OCI-LY7 (cell line): Measurements from ENCODE around the gene METRN. TPM values are rescaled to one million over a fixed set of nuclear protein-coding genes. Genes with fewer than 3 reads are reported as not detected.

ENCODE experiments used
- BruUV-seq: library from RNA; stranded (reverse); fragments of 400-500 nt; replicated peaks from 2 replicates; lab custom pipeline; 2021; lab: Mats Ljungman, UMichigan
- CTCF ChIA-PET: fragments of 300-600 bp; sonication (Branson Sonifier 250); formaldehyde crosslinking; loops from one replicate; lab custom pipeline; 2022; ENCODE audit warnings: antibody characterized with exemption; ENCODE audit not compliant: unreplicated experiment; lab: Charles Lee
- POLR2A ChIA-PET: fragments of 300-600 bp; sonication (Branson Sonifier 250); formaldehyde crosslinking; loops from one replicate; lab custom pipeline; 2022; ENCODE audit warnings: antibody characterized with exemption; lab: Charles Lee
- DNase-seq: peaks from one replicate; pipeline ENCODE4 v3.0.0-alpha.2; 2015; ENCODE audit warnings: low spot score
- H2AFZ ChIP-seq: fragments of 200-600 bp; sonication (generic), shearing (Covaris generic); 2 replicates; pipeline ENCODE4 v1.6.1; 2014; ENCODE audit warnings: mild to moderate bottlenecking, antibody characterized with exemption, low read length, moderate library complexity
- H3K27ac ChIP-seq: fragments of 200-600 bp; sonication (generic); 2 replicates; pipeline ENCODE4 v1.5.1; 2014; ENCODE audit warnings: mixed run types, low read depth, mild to moderate bottlenecking, moderate library complexity, low read length, inconsistent platforms; ENCODE audit not compliant: poor library complexity, severe bottlenecking
- H3K36me3 ChIP-seq: fragments of 200-600 bp; sonication (generic); 2 replicates; pipeline ENCODE4 v1.6.1; 2014; ENCODE audit warnings: mild to moderate bottlenecking, antibody characterized with exemption, low read length, moderate library complexity, mixed read lengths; ENCODE audit not compliant: insufficient read depth
- H3K4me1 ChIP-seq: fragments of 200-600 bp; sonication (generic); 2 replicates; pipeline ENCODE4 v1.5.1; 2014; ENCODE audit warnings: mild to moderate bottlenecking, low read length; ENCODE audit not compliant: insufficient read depth, poor library complexity, severe bottlenecking
- H3K4me2 ChIP-seq: fragments of 200-600 bp; sonication (generic); 2 replicates; pipeline ENCODE4 v1.6.1; 2014; ENCODE audit warnings: mild to moderate bottlenecking, low read length
- H3K4me3 ChIP-seq: fragments of 200-600 bp; sonication (generic); 2 replicates; pipeline ENCODE4 v1.5.1; 2014; ENCODE audit warnings: mild to moderate bottlenecking, low read depth, low read length; ENCODE audit not compliant: poor library complexity, severe bottlenecking
- H3K79me2 ChIP-seq: fragments of 200-600 bp; sonication (generic); 2 replicates; pipeline ENCODE4 v1.6.1; 2016; ENCODE audit warnings: low read depth, mild to moderate bottlenecking, low read length, moderate library complexity, mixed read lengths; ENCODE audit not compliant: insufficient read depth
- H3K9me2 ChIP-seq: fragments of 200-600 bp; sonication (generic); 2 replicates; pipeline ENCODE4 v1.6.1; 2016; ENCODE audit warnings: mild to moderate bottlenecking, low read length, mixed read lengths; ENCODE audit not compliant: insufficient read depth
- H3K9me3 ChIP-seq: fragments of 200-600 bp; sonication (generic); 2 replicates; pipeline ENCODE4 v1.6.1; 2014; ENCODE audit warnings: mild to moderate bottlenecking, mixed run types, low read length, mixed read lengths
- H4K20me1 ChIP-seq: fragments of 200-600 bp; sonication (generic); 2 replicates; pipeline ENCODE4 v1.6.1; 2014; ENCODE audit warnings: mild to moderate bottlenecking, antibody characterized with exemption, low read length, moderate library complexity, mixed read lengths; ENCODE audit not compliant: insufficient read depth
- EZH2phosphoT487 ChIP-seq: fragments of 200-600 bp; sonication (generic); IDR thresholded peaks from 2 replicates; pipeline ENCODE4 v1.6.1; 2018; ENCODE audit warnings: low read depth, borderline replicate concordance, mild to moderate bottlenecking, mixed run types, antibody characterized with exemption, low read length, moderate library complexity, mixed read lengths
- intact Hi-C: fragments of 100-400 bp; cut with micrococcal nuclease; formaldehyde crosslinking; loops from one replicate; pipeline ENCODE4 v1.10.0; 2022; ENCODE audit not compliant: unreplicated experiment
- total RNA-seq, 2 experiments: library from RNA; depleted of rRNA in 1 of 2; stranded (reverse); fragments of >200 nt in 1 of 2; shearing (Covaris generic) in 1 of 2; gene quantifications; 2 replicates each; pipeline ENCODE4 v1.2.3, GENCODE V29; 2014 to 2022
- TF ChIP-seq, protein P1 (sequence below): fragments of 200-600 bp; sonication (generic); conservative IDR thresholded peaks from 2 replicates; pipeline ENCODE4 v1.5.1; 2014; ENCODE audit warnings: mild to moderate bottlenecking, antibody characterized with exemption, low read length, moderate library complexity, mixed read lengths

METRN gene
- total RNA-seq, 2 experiments from 2014 or later: 14.4 to 15.9 TPM

DNA sequence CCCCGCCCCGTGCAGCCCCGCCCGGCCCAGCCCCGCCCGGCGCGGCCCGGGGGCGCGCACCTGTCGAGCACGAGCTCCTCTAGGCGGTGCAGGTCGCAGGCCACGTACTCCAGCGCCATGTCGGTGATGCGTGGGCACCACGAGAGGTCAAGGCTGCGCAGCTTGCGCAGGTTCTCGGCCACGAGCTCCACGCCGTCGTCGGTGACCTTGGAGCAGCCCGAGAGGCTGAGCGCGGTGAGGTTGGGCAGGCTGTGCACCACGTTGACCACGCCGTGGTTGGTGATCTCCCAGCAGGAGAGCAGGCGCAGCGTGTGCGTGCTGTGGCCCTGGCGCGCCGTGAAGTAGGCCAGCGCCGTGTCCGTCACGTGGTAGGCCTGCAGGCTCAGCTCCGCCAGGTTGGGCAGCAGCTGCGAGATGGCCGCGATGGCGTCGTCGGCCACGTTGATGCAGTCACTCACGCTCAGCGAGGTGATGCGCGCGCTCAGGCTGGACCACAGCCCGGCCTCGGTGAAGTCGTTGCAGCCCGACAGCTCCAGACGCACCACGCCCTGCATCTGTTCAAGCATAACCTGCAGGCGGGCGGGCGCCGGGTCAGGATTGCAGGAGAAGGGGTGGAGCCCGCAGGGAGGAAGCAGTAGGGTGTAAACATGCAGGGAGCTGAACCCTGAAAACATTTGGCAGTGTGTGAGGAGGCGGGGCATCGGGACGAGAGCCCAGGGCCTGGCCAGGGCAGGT lies 19.4 kb upstream of the METRN start:
- Histone ChIP-seq H3K27ac (no peak overlapping the region), H3K9me2 (no peaks in the 10 kb centered on the region), H3K9me3 (no peaks in the 10 kb centered on the region), H3K79me2 (no peaks in the 10 kb centered on the region), H2AFZ (no peak overlapping the region), H3K4me3 (no peak overlapping the region), H4K20me1 (no peaks in the 10 kb centered on the region), H3K4me2 (peak overlapping the region; percentile 53; the same call in 1 of the 2 replicates), H3K36me3 (no peaks in the 10 kb centered on the region), H3K4me1 (peaks cover 14% of the 10 kb centered on the region)
- POLR2A ChIA-PET: no interaction called here
- intact Hi-C loops: no loop called here
- no peak for TF ChIP-seq EZH2phosphoT487
- TF ChIP-seq, protein P1, sequence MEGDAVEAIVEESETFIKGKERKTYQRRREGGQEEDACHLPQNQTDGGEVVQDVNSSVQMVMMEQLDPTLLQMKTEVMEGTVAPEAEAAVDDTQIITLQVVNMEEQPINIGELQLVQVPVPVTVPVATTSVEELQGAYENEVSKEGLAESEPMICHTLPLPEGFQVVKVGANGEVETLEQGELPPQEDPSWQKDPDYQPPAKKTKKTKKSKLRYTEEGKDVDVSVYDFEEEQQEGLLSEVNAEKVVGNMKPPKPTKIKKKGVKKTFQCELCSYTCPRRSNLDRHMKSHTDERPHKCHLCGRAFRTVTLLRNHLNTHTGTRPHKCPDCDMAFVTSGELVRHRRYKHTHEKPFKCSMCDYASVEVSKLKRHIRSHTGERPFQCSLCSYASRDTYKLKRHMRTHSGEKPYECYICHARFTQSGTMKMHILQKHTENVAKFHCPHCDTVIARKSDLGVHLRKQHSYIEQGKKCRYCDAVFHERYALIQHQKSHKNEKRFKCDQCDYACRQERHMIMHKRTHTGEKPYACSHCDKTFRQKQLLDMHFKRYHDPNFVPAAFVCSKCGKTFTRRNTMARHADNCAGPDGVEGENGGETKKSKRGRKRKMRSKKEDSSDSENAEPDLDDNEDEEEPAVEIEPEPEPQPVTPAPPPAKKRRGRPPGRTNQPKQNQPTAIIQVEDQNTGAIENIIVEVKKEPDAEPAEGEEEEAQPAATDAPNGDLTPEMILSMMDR: no peak
- CTCF ChIA-PET: no interaction called here
- DNase-seq: no peak
- BruUV-seq: no TSS peak

DNA sequence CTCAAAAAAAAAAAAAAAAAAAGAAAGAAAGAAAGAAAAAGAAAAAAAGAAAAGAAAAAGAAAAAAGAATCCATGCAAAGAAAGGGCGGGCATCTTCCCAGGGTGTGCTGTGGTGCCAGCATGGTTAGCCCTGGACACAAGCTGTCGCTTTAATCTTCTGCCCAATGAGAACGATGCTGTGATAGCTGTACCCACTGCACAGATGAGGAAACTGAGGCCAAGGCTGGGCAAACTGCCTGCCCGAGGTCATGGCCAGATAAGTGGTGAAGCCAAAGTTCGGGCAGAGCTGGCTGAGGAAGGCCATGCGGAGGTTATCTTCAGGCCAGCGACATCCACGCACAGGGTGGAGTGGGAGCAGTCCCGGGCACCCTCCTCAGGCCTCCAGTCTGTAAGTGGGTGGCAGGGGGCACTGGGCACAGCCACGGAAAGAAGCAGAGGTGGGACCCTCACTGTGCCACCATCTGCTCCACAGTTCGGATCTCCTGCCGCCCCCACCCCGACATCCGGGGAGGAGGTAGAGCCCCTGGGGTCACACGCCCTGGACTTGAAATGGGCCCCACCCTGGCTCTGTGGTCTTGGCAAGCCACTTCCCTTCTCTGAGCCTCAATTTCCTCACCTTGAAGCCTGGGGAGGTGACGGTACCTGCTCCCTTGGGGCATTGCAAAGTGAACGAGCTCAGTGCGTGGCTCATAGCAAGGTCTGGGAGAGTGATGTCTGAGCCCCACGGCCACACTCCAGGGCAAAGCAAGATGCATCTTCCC lies 15.8 kb upstream of the METRN start:
- Histone ChIP-seq H3K79me2 (no peaks in the 10 kb centered on the region), H3K27ac (no peak overlapping the region), H3K4me2 (no peak overlapping the region), H3K9me2 (no peaks in the 10 kb centered on the region), H3K4me1 (peaks cover 10% of the 10 kb centered on the region), H4K20me1 (no peaks in the 10 kb centered on the region), H3K4me3 (no peak overlapping the region), H3K9me3 (no peaks in the 10 kb centered on the region), H2AFZ (no peak overlapping the region), H3K36me3 (no peaks in the 10 kb centered on the region)
- TF ChIP-seq, protein P1: no peak
- no peak for TF ChIP-seq EZH2phosphoT487
- CTCF ChIA-PET: no interaction called here
- no TSS peak for BruUV-seq
- intact Hi-C loops: no loop called here
- POLR2A ChIA-PET: no interaction called here
- DNase-seq: no peak
